ENCODE results near the gene AKR7A2.

Gene AKR7A2

DNA sequence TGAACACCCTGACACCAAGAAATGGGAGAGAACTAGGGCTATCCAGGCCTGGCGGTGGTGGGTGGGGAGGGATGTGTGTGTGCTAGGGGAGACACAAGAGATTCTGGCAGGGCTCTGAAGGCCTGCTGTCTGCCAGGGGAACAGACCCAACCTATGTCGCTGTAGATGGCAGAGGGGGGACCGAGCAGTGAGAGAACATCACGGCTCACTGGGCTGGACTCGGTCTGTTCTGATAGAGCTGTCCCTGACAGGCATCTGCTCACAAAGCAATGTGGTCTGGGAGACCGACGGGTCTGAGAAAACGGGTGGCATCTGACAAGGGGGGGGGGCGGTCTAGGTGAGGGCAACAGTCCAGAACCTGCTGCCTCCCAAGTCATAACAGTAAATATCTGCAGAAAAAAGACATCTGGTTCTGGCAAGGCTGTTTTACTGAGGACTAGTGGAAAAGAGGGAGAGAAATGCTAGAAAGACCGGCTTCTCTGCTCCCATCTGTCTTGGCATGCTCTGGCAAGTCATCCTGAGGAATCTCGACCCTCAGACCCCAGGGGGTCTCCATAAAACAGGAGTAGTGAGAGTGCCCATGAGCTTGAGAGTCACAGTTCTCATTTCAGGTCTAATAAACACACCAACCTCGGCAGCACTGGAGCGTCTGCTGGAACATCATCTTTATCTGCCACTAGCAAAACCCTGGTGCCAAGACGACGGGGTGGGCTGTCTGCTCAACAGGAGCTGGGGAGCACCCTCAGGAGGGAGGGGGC lies 36.7 kb upstream of the AKR7A2 start:
- Mint-ChIP-seq H3K4me1 (ENCODE audit: low read depth) (peaks cover 3% of the 10 kb centered on the region), H3K9me3 (no peaks in the 10 kb centered on the region), H3K4me3 (no peak overlapping the region), H3K27me3 (no peaks in the 10 kb centered on the region), H3K36me3 (ENCODE audit: low read depth) (peaks cover 80% of the 10 kb centered on the region), H3K27ac (peak overlapping the region; percentile 82)
- no peak for DNase-seq

DNA sequence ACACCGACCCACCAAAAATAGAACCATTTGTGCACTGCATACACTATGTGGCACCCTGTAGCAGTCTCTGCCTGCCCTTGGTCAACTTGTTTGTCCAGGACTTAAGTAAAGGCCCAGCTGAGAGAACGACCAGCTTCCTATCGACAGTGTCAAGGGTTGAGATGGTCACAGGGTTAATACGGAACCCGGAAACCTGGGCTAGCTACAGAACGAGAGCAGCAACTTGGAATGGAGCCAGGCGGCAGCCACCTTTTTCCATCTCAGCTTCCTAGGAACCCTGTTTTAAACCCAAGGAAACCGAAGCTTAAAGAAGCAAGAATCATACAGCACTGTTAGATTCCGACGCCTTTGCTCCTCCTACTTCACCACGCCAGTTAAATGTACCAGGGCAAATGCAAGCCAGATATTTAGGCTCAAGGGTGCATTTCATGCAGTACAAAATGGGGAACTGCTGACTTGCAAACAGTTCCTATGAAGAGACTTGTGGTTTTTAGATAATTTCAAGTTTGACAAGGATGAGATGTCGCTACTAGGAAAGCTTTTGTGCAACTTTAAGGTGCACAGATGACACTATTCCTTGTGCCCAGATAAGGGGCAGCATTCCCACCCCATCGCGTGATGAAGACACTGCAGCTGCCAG lies 35.7 kb upstream of the AKR7A2 start:
- Mint-ChIP-seq H3K4me3 (no peak overlapping the region), H3K27me3 (no peaks in the 10 kb centered on the region), H3K27ac (peak overlapping the region; percentile 82), H3K9me3 (no peaks in the 10 kb centered on the region), H3K4me1 (ENCODE audit: low read depth) (peaks cover 3% of the 10 kb centered on the region), H3K36me3 (ENCODE audit: low read depth) (peaks cover 79% of the 10 kb centered on the region)
- DNase-seq, result no peak

DNA sequence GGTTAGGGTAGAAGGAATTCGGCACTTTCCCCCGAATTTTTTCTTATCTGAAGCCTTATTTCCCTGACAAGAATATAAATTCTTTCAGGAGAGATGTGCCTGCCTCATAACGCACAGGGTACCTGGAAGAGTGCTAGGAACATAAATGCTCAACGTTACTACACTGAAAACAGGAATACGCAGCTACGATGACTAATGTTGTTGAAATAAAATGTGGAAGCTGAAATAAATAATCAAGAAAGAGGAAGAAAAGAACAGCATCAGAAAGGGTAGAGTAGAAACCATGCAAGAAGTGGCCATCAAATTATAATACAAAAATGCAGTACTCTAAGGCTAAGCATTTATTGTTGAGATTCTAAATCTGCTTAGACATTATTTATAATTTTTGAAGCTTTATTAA lies 34.1 kb upstream of the AKR7A2 start:
- no peak overlapping the region for H3K4me3 Mint-ChIP-seq
- peaks cover 11% of the 10 kb centered on the region for H3K4me1 Mint-ChIP-seq (ENCODE audit: low read depth)
- H3K27me3 Mint-ChIP-seq, result no peaks in the 10 kb centered on the region
- peak overlapping the region; percentile 35 for H3K27ac Mint-ChIP-seq
- peaks cover 83% of the 10 kb centered on the region for H3K36me3 Mint-ChIP-seq (ENCODE audit: low read depth)
- DNase-seq, result no peak
- H3K9me3 Mint-ChIP-seq, result no peaks in the 10 kb centered on the region

DNA sequence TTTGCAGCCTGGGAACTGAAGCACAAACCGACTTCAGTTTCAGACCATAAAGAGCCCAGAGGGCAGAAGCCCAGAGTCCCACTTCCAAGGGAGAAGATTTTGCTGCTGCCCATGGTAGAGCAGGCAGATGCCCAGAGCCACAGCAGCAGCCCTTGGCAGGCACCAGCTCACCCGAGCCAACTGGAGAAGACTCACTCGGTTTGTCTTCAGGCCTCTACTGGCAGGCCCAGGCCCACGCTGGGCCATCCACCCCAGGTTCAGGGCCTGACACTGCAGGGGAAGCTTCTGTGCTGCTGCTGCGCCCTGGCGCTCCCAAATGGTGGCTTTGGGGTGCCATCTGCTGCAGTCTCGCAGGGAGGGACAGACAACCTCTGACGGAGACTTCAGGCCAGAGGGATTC lies 33.4 kb upstream of the AKR7A2 start:
- Mint-ChIP-seq H3K27me3 (no peaks in the 10 kb centered on the region), H3K36me3 (ENCODE audit: low read depth) (peaks cover 87% of the 10 kb centered on the region), H3K27ac (peak overlapping the region; percentile 47)

DNA sequence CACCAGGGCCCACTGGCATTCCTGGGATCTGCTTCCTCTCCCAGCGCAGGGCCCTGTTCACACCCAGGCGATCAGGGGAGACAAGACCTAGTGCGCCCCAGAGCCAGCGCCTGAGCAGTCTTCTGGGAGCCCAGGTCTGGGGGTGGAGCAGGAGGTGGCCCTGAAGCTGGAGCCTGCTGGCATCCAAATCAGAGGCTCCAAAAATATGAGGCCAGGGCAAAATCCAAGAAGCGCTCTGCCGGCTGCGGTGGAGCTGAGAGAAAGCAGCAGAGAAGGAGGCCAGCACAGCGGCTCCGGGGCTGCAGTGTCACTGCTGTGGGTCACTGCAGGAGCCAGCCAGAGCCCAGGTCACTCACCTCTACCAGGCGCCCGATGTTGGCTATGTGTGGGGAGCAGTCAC lies 32.9 kb upstream of the AKR7A2 start:
- Mint-ChIP-seq H3K36me3 (ENCODE audit: low read depth) (peaks cover 86% of the 10 kb centered on the region), H3K27me3 (no peaks in the 10 kb centered on the region), H3K9me3 (no peaks in the 10 kb centered on the region), H3K27ac (peak overlapping the region; percentile 80), H3K4me3 (no peak overlapping the region), H3K4me1 (ENCODE audit: low read depth) (peaks cover 11% of the 10 kb centered on the region)
- no peak for DNase-seq

More for the DNA sequence above, 33.4 kb upstream of the AKR7A2 start:
- no peak for DNase-seq
- no peaks in the 10 kb centered on the region for H3K9me3 Mint-ChIP-seq
- H3K4me1 Mint-ChIP-seq (ENCODE audit: low read depth), result peaks cover 11% of the 10 kb centered on the region
- H3K4me3 Mint-ChIP-seq, result no peak overlapping the region

DNA sequence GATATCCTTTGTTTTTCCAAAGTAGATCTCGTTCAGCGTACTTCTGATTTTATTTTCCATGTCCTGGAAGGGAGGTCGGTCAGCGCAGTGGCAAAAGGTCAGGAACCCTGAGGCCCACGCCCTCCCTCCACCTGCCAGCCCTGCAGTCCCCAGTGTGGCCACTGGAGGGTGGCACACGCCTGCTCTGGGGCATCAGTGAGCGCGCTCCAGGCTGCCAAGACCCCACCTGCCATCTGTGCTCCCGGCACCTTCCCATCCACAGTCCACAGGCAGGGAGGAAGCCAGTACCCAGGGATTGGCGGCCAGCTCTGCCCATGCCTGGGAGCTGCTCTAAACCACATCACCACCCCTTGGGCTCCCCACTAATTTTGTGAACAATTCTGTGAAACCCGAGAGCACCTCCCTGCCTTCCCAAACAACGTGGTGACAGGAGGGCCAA lies 32.4 kb upstream of the AKR7A2 start:
- Mint-ChIP-seq H3K36me3 (ENCODE audit: low read depth) (peaks cover 83% of the 10 kb centered on the region), H3K27ac (peak overlapping the region; percentile 80), H3K4me3 (no peak overlapping the region), H3K9me3 (no peaks in the 10 kb centered on the region), H3K4me1 (ENCODE audit: low read depth) (peaks cover 11% of the 10 kb centered on the region), H3K27me3 (no peaks in the 10 kb centered on the region)
- DNase-seq, result peak; percentile 64

DNA sequence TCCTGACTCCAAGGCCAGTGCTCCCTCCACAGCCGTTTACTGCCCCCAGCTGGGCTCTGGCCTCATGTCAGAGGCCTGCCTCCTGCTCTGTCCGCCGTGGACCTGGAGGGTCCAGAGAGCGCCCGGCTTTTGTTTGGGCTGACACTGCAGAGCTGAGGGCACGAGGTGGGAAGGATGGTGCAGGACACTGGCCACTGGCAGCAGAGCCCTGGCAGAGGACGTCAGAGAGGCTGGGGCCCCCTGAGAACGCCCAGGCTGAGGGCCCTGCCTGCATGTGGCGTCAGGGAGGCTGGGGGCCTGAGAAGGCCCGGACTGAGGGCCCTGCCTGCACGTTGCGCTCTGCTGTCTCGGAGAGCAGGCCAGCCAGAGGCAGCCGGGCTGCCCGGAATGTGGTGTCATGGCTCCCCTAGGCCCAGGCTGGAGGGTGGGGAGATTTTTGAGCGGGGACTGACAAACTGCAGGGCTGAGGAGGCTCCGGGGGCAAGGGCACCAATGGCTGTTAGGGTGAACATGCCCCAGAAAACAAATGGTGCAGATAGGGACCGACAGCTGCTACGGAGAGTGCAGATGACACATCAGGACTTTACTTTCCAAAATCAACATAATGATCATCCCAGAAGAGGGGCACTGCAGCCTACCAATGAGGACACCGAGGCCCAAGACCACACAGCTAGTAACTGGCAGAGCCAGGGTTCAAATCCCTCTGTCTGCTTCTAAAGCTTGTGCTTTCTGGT lies 31.8 kb upstream of the AKR7A2 start:
- Mint-ChIP-seq H3K27me3 (no peaks in the 10 kb centered on the region), H3K36me3 (ENCODE audit: low read depth) (peaks cover 82% of the 10 kb centered on the region), H3K4me3 (no peak overlapping the region), H3K4me1 (ENCODE audit: low read depth) (peaks cover 11% of the 10 kb centered on the region), H3K27ac (peak overlapping the region; percentile 80), H3K9me3 (no peaks in the 10 kb centered on the region)
- DNase-seq, result no peak

DNA sequence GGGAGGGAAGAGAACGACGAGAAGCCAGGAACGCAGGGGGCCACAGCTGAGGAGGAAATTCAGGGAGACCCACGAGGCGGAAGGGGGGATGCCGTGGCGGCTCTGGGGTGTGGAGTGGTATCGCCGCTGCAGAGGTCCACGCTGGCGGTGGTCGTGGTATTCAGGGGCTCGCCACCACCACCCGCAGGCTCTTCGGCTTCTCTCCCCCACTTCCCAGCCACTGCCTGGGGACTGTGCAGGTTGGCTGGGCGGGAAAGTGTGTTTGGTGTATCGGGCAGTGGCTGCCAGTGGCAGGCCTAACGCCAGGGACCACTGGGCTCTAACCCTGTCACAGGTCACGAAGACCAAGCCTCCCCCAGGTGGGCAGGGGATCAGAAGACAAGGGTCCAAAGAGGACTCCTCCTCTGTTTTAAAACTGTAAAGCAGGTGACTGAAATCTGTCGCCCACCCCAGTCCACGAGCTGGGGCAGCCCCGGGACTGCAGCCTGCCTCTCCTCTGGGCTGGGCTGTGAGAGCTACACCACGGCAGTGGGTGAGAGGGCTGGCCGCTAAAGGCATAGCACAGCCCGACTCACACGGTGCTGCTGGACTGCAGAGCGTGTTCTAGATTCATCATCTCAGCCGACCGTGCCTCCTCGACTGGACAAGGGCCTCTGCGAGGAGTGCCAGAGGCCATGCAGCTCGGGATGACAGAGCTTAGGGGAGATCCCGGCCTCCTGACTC lies 31.1 kb upstream of the AKR7A2 start:
- Mint-ChIP-seq H3K36me3 (ENCODE audit: low read depth) (peaks cover 81% of the 10 kb centered on the region), H3K9me3 (no peaks in the 10 kb centered on the region), H3K4me3 (no peak overlapping the region), H3K27me3 (no peaks in the 10 kb centered on the region), H3K4me1 (ENCODE audit: low read depth) (peaks cover 10% of the 10 kb centered on the region), H3K27ac (peak overlapping the region; percentile 9)
- no peak for DNase-seq

DNA sequence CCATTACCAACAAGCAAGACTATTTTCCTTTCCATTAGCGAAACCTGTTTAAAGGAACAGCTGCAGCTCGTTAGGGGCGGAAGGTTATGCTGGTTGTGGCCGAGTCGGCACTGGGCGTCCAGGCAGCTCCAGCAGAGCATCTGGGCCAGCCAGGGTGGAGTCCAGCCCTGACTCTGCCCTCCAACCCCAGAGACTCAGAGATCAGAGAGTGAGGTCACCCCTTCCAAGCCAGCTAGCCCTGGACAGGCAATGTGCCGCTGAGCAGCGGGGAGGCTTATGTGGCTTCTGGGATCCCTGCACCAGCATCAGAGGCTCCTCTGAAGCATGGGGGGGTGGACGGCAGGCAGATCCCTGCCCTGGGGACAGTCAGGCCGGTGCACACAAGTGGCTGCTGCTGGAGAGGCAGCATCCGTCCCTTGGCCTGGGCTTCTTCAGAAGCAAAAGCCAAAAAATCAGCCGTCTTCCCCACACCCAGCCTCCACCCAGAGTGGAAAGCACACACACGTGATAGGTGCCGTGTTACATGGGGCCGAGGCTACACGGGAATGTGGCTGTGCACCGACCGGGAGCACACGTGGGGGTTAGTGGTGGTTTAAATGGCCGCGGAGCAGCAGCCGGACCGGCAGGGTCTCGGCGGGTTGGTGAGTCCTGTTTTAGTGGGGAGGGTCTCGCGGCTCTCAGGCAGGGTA lies 30.3 kb upstream of the AKR7A2 start:
- no peaks in the 10 kb centered on the region for H3K27me3 Mint-ChIP-seq
- peak overlapping the region; percentile 82 for H3K27ac Mint-ChIP-seq
- peaks cover 15% of the 10 kb centered on the region for H3K4me1 Mint-ChIP-seq (ENCODE audit: low read depth)
- no peaks in the 10 kb centered on the region for H3K9me3 Mint-ChIP-seq
- peaks cover 86% of the 10 kb centered on the region for H3K36me3 Mint-ChIP-seq (ENCODE audit: low read depth)
- DNase-seq, result no peak
- H3K4me3 Mint-ChIP-seq, result no peak overlapping the region

DNA sequence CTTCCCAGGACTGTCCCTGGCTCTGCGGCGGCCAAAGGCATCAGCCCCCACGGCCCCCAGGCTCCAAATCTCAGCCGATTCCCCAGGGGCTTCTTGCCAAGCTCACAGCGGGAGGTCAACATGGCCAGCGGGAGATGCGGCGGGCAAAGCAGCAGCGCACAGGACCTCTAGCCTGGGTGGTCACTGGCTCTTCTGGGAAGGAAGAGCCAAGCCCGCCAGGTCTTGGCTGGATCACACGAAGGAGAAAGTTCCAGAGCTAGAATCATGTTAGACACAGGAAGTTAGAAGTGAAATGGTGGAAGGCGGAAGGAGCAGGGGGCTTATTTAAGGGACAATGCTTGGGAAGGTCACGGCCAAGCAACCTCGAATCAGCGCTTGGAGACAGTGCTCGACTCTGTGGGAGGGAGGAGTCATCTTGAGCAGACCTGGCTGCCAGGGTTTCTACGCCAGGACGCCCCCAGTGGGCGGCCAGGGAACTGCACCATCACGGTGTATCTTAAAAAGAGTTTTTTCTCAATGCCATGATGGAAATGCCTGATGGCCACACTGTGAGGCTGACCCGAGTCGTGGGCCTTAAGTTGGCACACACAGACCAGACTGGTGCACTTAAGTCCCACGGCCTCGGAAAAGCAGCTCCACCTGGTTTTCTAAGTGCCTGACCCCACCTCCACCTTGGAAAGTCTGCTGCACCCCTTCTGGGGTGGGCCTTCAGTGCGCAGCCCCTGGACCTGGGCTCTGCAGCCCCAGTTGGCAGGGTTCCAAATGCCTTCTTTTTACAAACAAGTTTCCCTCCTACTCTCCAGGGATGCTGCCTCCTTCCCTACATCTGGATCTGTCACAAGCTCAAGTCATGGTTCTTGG lies 29.5 kb upstream of the AKR7A2 start:
- Mint-ChIP-seq H3K4me1 (ENCODE audit: low read depth) (peaks cover 23% of the 10 kb centered on the region), H3K4me3 (no peak overlapping the region), H3K27ac (peak overlapping the region; percentile 82), H3K27me3 (no peaks in the 10 kb centered on the region), H3K9me3 (no peaks in the 10 kb centered on the region), H3K36me3 (ENCODE audit: low read depth) (peaks cover 86% of the 10 kb centered on the region)
- peak; percentile 87 for DNase-seq

DNA sequence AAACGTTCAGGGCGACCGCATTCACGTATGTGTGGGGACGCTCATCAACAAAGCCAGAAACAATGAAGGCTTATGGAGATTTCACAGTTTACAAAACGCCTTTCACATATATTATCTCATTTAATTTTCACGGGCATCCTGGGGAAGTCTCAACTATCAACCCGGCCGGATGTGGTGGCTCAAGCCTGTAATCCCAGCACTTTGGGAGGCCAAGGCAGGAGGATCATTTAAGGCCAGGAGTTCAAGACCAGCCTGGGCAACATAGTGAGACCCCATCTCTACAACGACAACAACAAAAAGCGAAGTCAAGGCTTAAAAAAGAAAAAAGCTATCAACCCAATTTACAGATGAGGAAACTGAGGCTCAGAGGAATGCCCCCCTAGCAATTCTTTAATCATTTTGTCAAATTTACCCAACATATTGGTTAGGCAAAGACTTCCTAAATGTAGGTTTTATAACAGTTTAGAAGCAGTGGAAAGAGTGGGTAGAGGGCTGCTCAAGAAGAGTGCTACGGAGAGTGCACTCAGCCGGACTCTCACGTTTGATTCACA lies 28.5 kb upstream of the AKR7A2 start:
- Mint-ChIP-seq H3K4me3 (no peak overlapping the region), H3K27me3 (no peaks in the 10 kb centered on the region), H3K4me1 (ENCODE audit: low read depth) (peaks cover 31% of the 10 kb centered on the region), H3K27ac (peak overlapping the region; percentile 82), H3K9me3 (no peaks in the 10 kb centered on the region), H3K36me3 (ENCODE audit: low read depth) (peaks cover 79% of the 10 kb centered on the region)
- DNase-seq, result no peak

DNA sequence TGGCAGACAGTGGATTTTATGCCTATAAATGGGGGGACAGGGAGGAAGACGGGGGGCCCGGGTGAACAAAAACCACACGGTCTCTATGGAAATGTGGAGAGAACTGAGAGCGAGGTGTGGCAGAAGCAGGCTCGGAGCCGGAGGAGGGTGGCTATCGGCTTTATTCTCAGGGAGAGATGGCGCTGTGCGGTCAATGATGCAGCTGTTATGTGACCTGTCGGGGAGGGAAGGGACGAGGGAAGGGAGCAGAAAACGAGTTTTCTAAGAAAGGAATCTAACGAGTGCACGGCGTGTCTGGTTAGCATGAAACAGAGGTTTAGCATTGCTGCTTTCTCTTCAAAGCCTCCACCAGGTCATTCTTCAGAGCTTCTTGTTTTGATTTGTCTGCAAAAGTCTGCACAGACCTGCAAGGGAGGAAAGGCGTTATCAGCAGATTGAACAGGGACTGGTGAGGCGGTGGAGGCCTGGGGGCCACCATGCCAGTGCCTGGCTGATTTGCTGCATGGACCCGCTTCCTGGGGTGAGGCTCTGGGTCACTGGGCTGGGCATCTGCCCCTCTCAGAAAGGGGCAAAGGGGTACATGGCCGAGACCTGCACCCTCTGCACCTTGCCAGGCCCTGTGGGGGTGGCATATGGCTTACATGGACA lies 27.4 kb upstream of the AKR7A2 start:
- Mint-ChIP-seq H3K27ac (peak overlapping the region; percentile 22), H3K27me3 (no peaks in the 10 kb centered on the region), H3K36me3 (ENCODE audit: low read depth) (peaks cover 68% of the 10 kb centered on the region), H3K4me1 (ENCODE audit: low read depth) (peaks cover 35% of the 10 kb centered on the region), H3K9me3 (no peaks in the 10 kb centered on the region), H3K4me3 (no peak overlapping the region)
- no peak for DNase-seq

All from activated T-cell treated with anti-CD3 and anti-CD28 coated beads, Interleukin-2, amount 50 U/mL, for 24 hours (primary cell).